SW480 (cell line): ENCODE data around the gene R3HDM2.
"Not testable (repeated sequence)": the region's sequence is repeated elsewhere in the genome, so short reads cannot be mapped to it uniquely, and the experiment has no call there.

ENCODE experiments used
- DNase-seq: peaks from one replicate; pipeline ENCODE4 v3.0.0-alpha.2; 2016; ENCODE audit warnings: low spot score

The R3HDM2 gene

GRCh38 chr12:57452937-57453509 lies 22.2 kb upstream of the R3HDM2 start:
- DNase-seq = peak; percentile 70

DNA sequence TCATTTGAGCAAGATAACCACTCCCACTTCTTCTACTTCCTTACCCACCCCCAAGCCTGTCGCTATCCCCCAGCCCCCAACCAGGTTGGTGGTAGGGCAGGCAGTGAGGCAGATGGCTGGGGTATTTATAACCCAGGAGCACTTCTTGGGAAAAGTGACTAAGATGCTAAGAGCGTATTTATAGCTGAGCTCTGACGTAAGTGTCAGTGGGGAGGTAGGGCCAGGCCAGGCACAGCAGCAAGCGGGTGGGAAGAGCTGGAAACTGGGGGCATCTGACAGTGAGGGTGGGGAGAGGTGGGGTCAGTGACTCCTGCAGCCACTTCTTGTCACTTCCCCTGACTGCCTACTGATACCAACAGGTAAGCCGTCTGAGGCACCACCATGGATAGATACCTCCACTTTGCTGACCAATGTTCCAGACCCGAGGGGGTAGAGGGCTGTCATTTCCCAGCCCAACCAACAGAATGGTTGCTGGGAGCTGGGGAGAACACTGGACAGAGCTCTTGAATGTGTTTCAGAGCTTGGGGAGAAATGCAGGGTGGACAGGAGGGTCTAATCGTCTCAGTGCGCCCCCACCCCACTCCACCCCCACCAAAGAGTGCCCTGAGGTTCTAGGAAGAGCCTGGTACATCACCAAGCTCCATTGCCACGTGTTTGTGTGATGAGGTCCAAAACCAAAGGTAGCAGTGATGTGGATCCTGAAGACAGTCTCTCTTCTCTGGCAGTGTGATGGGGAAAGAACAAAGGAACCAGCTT lies 21.5 kb upstream of the R3HDM2 start:
- DNase-seq = no peak

- no peak for DNase-seq
Observed at GRCh38 chr12:57451233-57451778, 20.5 kb upstream of the R3HDM2 start.

DNA sequence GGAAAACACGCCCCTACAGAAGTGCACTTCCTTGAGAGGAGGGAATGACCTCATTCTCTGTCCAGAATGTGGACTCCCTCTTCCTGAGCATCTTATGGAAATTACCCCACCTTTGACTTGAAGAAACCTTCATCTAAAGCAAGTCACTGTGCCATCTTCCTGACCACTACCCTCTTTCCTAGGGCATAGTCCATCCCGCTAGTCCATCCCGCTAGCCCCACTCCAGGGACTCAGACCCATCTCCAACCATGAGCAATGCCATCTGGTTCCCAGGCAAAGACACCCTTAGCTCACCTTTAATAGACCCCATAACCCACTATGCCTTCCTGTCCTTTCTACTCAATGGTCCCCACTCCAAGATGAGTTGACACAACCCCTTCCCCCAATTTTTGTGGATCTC lies 19.2 kb upstream of the R3HDM2 start:
- no peak for DNase-seq

DNA sequence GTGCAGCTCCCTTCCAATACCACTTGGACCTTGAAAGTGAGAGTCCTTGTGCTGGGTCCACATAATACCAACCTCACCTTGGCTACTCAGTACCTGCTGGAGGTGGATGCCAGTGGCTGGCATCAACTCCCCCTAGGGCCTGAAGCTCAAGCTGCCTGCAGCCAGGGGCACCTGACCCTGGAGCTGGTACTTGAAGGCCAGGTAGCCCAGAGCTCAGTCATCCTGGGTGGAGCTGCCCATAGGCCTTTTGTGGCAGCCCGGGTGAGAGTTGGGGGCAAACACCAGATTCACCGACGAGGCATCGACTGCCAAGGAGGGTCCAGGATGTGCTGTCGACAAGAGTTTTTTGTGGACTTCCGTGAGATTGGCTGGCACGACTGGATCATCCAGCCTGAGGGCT lies 18.5 kb upstream of the R3HDM2 start:
- no peak for DNase-seq

GRCh38 chr12:57448669-57449068 lies 17.8 kb upstream of the R3HDM2 start:
- DNase-seq = no peak

DNA sequence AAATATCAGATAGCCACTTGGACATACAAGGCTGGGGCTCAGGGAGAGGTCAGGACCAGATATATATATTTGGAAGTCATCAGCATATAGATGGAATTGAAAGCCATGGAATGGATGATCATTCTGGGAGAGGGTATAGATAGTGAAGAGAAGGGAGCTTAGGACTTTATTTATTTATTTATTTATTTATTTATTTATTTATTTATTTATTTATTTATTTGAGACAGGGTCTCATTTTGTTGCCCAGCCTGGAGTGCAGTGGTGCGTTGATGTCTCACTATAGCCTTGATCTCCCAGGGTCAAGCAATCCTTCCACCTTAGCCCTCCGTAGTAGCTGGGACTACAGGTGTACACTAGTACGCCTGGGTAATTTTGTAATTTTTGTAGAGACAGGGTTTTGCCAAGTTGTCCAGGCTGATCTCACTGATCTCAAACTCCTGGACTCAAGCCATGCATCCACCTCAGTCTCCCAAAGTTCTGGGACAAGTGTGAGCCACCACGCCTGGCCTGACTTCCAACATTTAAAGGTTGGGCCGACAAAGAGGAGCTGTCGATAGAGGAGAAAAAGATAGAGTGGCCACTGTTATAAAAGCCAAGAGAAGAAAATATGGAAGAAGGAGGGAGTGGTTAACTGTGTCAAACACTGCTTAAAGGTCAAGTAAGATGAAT lies 15.6 kb upstream of the R3HDM2 start:
- DNase-seq = no peak

DNA sequence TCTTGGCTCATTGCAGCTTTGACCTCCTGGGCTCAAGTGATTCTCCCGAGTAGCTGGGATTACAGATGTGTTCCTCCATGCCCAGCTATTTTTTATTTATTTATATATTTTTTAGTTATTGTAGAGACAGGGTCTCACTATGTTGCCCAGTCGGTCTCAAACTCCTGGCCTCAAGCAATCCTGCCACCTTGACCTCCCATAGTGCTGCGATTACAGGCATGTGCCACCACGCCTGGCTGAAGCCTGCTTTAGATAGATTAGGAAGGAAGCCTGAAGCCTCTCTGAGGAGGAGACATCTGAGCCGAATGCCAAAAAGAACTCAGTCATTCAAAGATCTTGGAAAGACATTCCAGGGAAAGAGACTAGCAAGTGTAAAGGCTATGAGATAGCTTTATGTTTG lies 13.9 kb upstream of the R3HDM2 start:
- no peak for DNase-seq

GRCh38 chr12:57444337-57444736 lies 13.5 kb upstream of the R3HDM2 start:
- DNase-seq = not testable (repeated sequence)

GRCh38 chr12:57441846-57442427 lies 11.1 kb upstream of the R3HDM2 start:
- DNase-seq = no peak

- DNase-seq = not testable (repeated sequence)
Observed at GRCh38 chr12:57441393-57441792, 10.6 kb upstream of the R3HDM2 start.

DNA sequence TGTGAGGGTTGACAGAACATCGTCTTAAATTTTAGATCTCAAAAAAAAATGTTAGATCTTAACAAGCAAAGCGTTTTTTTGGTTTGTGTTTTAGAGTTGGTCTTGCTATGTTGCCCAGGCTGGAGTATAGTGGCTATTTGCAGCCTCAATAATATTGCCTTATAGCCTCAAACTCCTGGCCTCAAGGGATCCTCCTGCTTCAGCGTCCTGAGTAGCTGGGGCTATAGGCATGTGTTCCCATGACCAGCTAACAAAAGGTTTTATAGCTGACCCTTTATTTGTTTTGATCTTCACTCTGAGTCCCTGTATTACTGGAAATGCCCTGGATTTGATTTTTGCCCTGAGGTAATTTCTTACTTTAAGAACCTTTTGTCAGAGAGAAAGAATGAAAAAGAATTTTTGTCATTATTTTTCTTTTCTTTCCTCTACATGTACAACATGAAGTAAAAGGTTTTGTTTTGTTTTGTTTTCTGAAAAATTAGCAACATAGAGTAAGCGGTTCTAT lies 9.0 kb upstream of the R3HDM2 start:
- DNase-seq = no peak

GRCh38 chr12:57438400-57438799 lies 7.6 kb upstream of the R3HDM2 start:
- no peak for DNase-seq

- DNase-seq = no peak
Observed at GRCh38 chr12:57435293-57435692, 4.5 kb upstream of the R3HDM2 start.

GRCh38 chr12:57434517-57435223 lies 3.8 kb upstream of the R3HDM2 start, which contains the start of gene INHBC:
INHBC (plus strand) TSS chr12:57434784; CDS start chr12:57434887, 103 bp downstream.
- DNase-seq = no peak

DNA sequence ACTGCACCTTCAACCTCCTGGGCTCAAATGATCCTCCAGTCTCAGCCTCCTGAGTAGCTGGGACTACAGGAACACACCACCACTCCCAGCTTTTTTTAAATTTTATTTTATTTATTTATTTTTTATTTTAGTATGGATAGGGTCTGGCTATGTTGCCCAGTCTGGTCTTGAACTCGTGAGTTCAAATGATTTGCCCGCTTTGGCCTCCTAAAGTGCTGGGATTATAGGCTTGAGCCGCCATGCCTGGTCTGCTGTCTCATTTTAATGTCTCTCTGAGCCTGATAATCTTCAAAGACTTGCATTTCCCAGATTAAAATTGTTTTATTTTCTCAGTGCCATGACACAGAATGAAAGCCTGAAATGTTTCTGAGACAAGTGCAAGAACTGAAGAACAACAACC lies 2.5 kb upstream of the R3HDM2 start:
- DNase-seq = no peak

DNA sequence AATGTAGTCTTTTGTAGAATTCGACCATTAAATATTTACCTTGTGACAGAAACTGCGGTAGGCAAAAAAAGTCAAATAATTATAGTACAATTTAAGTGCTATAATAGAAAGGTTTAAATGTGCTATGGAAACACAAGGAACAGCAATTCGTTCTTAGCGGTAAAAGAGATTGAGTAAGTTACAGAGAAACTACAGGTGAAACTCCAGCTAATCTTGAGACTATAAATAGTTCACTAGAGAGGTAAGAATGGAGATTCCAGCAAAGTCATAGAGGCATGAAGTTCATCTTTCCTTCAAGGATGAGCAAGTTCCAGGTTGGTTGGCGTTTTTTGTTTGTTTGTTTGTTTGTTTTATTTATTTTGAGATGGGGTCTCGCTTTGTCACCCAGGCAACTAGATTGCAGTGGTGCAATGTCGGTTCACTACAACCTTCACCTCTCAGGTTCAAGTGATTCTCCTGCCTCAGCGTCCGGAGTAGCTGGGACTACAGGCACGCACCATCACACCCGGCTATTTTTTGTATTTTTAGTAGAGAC lies 878 bp upstream of the R3HDM2 start:
- no peak for DNase-seq

DNA sequence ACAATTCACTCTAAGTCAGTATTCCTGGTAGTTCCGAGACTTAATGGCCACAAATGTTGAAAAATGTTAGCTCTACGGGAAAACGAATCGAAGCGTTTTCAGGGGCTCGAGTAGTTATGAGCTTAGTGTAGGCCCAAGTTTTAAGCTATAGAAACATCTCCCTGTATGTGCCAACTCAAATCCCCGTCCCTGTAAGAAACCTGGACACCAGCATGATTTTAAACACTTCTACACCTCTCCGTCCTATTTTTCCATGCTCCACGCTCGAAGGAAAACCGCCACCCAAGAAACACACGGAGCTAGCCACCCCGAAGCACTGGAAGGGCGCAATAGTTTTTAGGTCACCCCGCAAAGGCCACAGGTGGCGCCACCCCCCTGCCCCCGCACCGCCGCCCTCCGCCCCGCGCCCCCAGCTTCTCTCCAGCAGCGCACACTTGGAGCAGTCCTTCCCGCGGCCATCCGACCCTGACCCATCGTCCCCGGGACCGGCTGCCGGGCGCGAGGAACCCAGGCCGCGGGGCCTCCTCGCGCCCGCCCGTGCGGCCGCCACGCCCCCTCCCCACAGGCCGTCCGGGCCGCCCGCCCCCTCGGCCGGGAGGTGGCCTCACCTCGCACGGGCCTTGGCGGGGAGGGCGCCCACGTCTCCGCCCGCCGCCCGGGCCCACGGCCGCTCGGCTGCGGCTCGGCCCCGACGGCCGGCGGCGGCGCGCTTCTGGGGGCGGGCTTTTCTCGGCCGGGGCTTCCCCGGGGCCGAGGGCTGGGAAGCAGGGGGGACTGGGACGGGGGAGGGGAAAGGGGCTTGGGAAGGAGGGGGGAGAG lies 522 bp downstream of the R3HDM2 start:
- DNase-seq = peak; percentile 46

- peak; percentile 23 for DNase-seq
Observed at GRCh38 chr12:57429473-57430111, 1.3 kb downstream of the R3HDM2 start.

- DNase-seq = no peak
Observed at GRCh38 chr12:57428965-57429364, 1.9 kb downstream of the R3HDM2 start.
